Activated CD4-positive, alpha-beta T cell treated with anti-CD3 and anti-CD28 coated beads, Interleukin-10, Interleukin-2, amounts not matched to agents 100 ng/mL and 50 ng/mL, durations not matched to agents 16 hours and 8 hours (primary cell): ENCODE data around the gene F8.
"Not testable (repeated sequence)": the region's sequence is repeated elsewhere in the genome, so short reads cannot be mapped to it uniquely, and the experiment has no call there.

Experiments used
- DNase-seq: peaks from one replicate; pipeline ENCODE4 v3.0.0-alpha.2; 2020

F8 gene

DNA sequence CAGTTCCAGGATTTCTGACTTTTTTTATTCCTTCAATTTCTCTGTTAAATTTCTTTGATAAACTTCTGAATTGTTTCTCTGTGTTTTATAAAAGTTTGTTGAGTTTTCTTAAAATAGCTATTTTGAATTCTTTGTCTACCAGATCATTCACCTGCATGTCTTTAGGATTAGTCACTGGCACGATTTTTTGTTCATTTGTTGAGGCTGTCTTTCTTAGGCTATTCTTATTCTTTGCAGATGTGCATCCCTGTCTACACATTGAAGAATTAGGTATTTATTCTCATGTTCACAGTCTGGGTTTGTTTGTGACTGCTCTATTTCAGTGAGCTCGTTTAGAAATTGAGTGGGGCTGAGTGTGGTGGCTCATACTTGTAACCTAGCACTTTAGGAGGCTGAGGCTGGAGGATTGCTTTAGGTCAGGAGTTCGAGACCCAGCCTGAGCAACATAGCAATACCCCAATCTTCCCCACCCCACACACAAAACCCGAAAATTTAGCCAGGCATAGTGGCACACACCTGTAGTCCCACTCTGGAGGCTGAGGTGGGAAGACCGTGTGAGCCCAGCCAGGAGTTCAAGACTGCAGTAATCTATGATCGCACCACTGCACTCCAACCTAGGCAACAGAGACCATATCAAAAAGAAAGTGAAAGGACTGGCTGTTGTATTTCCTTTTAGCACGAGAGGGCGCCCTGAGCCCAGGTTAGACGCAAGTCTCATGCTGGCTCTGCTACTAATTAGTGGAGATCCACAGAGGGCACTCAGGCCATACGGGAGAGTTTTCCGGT, 42.0 kb downstream of the F8 start:
- peak; percentile 87 for DNase-seq

DNA sequence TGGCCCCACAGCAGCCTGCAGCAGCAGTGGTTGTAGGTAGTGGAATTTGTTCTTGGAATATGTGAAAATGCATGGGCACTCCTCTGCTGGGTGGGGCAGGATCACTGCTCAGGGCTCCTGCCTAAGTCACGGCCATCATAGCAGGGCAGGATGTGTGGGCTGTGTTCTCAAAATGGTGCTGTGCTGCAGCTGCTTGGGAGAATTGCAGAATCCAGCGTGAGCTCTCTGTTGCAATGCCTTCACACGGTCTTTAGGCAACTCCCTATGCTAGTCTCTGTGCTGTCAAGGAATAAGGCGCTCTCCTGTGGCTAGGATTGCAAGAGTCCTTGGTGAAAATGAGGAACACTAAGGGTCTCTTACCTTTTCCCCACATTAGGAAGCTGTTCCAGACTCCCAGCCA, 42.9 kb downstream of the F8 start:
- no peak for DNase-seq

DNA sequence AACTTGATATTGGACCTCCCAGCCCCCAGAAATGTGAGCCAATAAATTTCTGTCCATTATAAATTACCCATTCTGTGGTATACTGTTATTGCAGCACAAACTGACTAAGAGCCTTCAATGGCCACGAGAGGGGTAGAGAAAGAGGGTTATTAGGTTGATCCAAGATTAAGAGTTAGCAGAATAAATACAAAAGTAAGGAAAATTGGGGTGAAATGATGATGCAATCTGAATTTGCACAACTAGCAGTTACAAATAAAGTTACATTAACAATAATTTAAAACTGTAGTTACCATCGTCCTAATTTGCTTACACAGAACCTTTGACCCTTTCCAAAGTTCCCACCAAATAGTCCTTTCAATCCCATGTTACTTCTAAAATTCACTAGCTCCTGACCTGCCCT, 54.2 kb downstream of the F8 start:
- DNase-seq, result no peak

DNA sequence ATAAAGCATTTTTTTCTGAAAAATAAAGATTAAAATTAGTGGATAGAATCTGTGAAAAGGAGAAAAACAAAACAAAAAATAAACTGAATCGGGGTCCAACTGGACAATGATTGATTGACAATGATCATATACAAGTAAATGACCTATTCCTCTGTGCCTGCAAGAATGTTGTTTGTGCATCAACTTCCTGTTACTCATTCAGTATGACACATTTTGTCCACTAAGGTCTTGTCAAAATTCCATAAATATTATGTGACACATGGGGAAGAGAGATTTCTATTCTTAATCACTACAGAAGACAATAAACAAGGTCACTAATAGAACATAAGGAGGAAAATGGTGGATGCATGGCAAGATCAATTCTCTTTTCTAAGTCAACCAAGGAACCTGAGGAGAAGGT, 54.9 kb downstream of the F8 start:
- DNase-seq, result no peak

DNA sequence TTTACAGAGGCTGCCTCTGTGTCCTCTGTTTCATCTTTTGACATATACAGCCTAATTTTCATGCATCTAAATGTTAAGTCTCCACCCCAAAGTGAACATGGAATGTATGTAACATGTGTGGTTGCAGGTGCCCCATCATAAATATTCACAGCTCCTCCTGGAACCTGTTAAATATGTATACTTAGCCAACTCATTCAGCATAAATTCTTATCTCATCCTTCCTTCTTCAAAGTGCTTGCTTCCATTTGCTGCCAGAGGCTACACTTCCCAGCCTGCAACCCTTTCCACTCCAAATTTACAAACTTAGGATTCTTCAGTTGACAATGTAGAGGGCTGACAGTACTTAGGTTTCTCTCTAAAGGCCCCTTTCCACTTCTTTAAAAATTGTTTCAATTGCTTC, 60.6 kb downstream of the F8 start:
- no peak for DNase-seq

DNA sequence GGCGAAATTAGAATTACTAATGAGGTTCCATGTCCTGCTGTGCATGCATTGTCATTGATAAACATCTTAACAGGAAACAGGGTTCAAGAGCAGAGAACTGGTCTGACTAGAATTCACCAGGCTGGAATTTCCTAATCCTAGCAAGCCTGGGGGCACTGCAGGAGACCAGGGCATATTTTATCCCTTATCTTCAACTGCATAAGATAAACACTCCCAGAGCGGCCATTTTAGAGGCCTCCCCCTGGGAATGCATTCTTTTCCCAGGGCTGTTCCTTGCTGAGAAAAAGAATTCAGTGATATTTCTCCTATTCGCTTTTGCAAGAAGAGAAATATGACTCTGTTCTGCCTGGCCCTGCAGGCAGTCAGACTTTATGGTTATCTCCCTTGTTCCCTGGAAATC, 66.7 kb downstream of the F8 start:
- not testable (repeated sequence) for DNase-seq

DNA sequence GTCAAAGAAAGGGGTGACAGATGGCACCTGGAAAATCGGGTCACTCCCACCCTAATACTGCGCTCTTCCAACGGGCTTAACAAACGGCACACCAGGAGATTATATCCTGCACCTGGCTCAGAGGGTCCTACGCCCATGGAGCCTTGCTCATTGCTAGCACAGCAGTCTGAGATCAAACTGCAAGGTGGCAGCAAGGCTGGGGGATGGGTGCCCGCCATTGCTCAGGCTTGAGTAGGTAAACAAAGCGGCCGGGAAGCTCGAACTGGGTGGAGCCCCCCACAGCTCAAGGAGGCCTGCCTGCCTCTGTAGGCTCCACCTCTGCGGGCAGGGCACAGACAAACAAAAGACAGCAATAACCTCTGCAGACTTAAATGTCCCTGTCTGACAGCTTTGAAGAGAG, 83.3 kb downstream of the F8 start:
- DNase-seq, result not testable (repeated sequence)

DNA sequence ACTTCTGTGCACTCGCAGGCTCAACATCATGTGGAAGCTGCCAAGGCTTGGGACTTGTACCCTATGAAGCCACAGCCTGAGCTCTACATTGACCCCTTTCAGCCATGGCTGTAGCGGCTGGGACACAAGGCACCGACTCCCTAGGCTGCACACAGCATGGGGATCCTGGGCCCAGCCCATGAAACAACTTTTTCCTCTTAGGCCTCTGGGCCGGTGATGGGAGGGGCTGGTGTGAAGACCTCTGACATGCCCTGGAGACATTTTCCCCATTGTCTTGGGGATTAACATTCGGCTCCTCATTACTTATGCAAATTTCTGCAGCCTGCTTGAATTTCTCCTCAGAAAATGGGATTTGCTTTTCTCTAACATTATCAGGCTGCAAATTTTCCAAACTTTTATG, 97.8 kb downstream of the F8 start:
- not testable (repeated sequence) for DNase-seq

DNA sequence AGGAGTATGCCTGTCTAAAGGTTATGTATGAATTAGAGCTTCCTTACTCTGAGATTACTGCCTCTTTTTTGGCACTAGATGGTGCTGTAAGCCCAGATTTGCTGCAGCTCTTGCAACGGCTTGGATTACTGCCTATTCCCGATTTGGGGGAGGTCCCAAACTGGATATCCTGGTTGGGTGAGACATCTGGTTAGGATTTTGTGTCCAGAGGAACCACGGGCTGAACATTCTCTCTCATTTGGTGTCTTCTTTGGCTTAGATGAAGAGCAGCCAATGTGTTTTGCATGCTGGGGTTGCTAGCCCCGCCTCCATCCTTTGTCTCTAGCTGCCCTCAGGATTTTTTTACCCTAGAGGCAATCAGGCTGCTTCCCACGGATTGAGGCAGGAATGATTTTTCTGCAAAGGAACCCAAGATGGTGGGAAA, 104.5 kb downstream of the F8 start:
- DNase-seq, result peak; percentile 43

DNA sequence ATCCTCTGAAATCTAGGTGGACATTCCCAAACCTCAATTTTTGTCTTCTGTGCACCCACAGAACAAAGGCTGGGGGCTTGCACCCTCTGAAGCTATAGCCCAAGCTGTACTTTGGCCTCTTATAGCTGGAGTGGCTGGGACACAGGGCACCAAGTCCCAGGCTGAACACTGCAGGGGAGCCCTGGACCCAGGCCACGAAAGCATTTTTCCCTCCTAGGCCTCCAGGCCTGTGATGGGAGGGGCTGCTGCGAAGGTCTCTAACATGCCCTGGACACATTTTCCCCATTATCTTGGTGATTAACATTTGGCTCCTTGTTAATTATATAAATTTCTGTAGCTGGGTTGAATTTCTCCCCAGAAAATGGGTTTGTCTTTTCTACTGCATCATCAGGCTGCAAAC, 108.5 kb downstream of the F8 start:
- DNase-seq, result no peak

DNA sequence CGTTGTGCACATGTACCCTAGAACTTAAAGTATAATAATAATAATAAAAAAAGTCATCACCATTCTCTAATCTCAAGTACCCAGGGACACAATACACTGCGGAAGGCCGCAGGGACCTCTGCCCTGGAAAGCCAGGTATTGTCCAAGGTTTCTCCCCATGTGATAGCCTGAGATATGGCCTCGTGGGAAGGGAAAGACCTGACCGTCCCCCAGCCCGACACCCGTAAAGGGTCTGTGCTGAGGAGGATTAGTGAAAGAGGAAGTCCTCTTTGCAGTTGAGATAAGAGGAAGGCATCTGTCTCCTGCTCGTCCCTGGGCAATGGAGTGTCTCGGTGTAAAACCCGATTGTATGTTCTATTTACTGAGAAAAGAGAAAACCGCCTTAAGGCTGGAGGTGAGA, 112.0 kb downstream of the F8 start:
- not testable (repeated sequence) for DNase-seq

DNA sequence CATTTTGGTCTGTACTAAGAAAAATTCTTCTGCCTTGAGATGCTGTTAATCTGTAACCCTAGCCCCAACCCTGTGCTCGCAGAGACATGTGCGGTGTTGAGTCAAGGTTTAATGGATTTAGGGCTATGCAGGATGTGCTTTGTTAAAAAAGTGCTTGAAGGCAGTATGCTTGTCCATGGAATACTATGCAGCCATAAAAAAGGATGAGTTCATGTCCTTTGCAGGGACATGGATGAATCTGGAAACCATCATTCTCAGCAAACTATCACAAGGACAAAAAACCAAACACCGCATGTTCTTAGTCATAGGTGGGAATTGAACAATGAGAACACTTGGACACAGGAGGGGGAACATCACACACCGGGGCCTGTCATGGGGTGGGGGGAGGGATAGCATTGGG, 112.5 kb downstream of the F8 start:
- not testable (repeated sequence) for DNase-seq

DNA sequence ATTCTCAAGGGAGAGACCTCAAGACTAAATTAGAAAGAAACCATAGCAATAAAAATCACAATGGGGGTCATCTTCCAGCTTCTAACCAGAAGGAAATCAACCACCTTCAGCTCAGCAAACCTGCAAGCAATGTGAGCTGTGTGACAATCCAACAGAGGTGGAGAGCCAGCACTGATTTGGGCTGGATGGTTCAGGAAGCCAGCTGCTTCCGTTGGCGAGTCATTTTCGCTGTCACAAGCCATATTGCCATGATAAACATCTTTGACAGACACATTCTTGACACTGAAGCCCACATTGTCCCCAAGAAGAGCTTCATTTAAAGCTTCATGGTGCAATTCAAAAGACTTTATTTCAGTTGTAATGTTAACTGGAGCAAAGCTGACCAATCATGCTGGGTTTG, 113.7 kb downstream of the F8 start:
- no peak for DNase-seq

DNA sequence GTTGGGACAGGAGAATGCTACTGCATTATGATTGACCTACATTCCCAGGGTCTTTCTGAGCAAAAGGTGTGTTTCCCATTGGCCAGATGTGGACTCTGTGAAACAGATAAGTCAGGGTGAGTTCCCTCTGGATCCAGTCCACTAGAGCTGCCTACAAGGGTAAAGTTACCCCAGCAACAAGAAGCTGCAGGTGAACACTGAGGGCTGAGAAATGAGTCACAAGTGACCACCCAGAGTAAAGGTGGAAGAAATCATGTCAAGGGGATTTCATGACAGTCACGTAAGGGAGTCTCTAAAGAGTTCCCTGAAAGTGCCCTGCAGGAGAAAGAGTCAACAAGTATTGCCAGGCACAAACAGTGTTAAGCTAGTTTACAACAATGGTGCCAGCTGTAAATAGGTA, 120.1 kb downstream of the F8 start:
- no peak for DNase-seq

DNA sequence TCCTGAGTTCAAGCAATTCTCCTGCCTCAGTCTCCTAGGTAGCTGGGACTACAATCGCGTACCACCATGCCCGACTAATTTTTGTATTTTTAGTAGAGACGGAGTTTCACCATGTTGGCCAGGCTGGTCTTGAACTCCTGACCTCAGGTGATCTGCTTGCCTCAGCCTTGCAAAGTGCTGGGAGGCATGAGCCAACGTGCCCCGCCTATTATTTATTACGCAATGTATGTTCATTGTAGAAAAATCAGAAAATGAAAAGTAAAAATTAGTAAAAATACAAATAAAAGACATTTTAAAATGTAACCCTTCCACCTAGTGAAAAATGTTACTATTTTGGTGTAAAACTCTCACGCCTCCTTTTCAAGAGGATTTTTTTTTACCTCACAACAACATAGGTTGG, 122.2 kb downstream of the F8 start:
- no peak for DNase-seq

DNA sequence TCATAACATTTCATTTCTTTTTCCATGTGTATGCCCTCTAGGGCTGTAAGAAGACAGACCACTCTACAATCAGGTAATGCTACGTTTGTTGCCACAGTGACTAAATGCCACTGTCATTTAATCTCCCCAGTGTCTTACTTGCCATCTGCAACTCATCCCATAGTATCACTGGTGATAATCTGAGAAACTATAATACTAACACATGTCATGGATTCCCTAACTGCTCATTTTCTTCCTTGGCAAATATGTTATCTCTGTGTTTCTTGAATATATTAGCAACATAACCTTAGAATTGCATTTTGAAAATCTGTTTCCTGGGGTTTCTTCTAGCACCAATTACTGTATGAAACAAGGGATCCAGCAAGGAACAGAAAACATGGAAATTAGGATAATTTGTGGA, 130.2 kb downstream of the F8 start:
- no peak for DNase-seq

DNA sequence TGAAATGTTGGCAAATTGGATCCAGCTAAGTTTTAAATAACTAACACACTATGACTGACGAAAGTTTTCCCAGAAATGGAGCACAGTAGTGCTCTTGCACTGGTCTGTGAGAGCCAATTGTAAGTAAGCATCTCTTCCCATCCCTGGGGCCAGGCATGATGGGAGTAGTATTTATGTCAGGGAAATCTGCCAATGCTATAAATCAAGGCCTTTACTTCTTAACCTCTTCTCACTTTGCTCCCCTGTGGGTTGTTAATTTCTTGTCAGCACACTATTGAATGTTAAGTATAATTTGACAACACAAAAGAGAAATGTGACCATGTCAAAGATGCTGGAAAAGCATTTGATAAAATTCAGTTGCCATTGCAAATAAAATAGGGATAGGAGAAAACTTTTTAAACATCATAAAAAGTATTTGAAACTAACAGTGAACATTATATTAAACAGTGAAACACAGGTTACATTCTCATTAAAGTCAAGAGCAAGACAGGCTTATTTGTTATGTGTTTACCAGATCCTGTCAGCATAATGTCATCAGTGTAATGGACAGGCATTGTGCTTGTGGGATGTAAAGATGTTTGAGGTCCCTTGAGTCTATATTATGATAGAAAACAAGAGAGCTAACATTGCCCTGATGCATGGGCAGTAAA, 131.4 kb downstream of the F8 start:
- no peak for DNase-seq

DNA sequence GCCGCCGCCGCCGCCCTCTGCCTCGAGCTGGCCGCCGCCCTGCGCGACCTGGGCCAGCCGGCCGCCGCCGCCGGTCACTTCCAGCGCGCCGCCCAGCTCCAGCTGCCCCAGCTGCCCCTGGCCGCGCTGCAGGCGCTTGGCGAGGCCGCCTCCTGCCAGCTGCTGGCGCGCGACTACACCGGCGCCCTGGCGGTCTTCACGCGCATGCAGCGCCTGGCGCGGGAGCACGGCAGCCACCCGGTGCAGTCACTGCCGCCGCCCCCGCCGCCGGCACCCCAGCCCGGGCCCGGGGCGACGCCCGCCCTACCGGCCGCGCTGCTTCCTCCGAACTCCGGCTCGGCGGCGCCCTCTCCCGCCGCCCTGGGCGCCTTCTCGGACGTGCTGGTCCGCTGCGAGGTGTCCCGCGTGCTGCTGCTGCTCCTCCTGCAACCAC, 135.7 kb downstream of the F8 start:
- not testable (repeated sequence) for DNase-seq

DNA sequence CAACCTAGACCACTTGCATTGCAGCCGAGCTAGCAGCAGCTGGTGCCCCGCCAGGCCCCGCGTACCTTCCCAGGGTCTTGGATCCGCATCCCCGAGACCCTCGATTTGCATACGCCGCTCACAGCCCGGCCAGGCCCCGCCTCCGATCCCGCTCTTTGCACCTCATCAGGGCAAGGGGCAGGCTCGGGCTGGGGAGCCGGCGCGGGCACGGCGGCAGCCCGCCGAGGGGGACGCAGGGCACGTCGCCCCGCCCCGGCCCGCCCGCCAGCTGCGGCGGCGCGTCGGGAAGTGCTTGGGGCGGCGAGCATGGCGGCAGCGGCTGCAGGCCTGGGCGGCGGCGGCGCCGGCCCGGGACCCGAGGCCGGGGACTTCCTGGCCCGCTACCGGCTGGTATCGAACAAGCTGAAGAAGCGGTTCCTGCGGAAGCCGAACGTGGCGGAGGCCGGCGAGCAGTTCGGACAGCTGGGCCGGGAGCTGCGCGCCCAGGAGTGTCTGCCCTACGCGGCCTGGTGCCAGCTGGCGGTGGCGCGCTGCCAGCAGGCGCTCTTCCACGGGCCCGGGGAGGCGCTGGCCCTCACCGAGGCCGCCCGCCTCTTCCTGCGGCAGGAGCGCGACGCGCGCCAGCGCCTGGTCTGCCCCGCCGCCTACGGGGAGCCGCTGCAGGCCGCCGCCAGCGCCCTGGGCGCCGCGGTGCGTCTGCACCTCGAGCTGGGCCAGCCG, 136.3 kb downstream of the F8 start, which contains the start of gene F8A1:
TSS of gene F8A1 (plus strand) at position 287 of the 720 bp plus-strand sequence. CDS start at position 307, 20 bp downstream.
- DNase-seq, result peak; percentile 54

DNA sequence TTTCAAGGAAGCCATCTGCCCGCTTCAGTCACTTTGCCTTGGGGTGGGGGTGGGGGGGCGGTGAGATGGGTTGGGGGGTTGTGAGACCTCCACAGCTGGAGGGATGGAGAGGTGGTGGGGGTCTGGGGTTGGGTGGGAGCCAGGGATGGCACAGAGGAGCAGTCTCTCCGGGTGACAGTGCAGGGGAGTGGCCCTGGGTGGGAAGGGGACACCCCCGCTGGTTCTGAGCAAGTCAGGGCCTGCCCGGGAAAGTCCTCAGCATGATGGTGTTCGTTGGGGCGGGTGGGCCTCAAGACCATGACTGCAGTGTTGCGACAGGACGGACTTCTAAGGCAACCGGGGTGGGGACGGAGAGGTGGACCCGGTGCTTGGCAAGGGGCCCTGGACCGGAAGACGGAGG, 137.0 kb downstream of the F8 start:
- not testable (repeated sequence) for DNase-seq

DNA sequence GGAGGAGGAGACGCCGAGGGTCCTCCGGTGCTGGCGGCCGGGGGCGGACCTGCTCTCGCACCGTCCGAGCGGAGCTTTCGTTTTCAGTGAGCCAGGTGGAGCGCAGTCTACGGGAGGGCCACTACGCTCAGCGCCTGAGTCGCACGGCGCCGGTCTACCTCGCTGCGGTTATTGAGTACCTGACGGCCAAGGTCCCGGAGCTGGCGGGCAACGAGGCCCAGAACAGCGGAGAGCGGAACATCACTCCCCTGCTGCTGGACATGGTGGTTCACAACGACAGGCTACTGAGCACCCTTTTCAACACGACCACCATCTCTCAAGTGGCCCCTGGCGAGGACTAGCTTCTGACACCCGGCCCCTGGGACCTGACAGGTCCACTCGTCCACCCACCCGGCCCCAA, 137.5 kb downstream of the F8 start:
- not testable (repeated sequence) for DNase-seq

DNA sequence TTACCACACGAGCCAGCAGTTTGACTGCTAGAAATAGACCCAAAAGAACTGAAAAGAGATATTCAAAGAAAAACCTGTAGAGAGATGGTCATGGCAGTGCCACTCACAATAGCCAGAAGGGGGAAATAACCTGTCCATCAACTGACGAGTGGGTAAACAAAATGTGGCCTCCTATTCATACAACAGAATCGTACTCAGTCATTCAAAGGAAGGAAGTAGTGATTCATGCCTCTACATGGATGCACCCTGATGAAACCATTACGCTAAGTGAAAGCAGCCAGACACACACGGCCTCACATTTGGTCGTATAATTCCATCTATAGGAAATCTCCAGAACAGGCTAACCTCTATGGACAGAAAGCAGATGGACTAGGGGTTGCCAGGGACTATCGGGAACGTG, 138.5 kb downstream of the F8 start:
- DNase-seq, result not testable (repeated sequence)

DNA sequence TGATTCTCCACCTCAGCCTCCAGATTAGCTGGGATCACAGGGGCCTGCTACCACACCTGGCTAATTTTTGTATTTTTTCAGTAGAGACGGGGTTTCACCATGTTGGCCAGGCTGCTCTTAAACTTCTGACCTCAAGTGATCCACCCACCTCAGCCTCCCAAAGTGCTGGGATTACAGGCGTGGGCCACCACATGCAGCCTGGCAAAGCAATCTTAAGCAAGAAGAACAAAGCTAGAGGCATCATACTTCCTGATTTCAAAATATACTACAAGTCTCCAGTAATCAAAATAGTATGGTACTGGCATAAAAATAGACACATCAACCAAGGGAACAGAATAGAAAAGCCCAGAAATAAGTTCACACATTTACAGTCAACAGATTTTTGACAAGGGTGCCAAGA, 149.2 kb downstream of the F8 start:
- no peak for DNase-seq

DNA sequence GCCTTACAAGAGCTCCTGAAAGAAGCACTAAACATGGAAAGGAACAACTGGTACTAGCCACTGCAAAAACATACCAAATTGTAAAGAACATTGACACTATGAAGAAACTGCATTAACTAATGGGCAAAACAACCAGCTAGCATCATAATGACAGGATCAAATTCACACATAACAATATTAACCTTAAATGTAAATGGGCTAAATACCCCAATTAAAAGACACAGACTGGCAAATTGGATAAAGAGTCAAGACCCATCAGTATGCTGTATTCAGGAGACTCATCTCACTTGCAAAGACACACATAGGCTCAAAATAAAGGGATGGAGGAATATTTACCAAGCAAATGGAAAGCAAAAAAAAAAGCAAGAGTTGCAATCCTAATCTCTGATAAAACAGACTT, 154.0 kb downstream of the F8 start:
- DNase-seq, result not testable (repeated sequence)
